Right cardiac atrium (tissue), 5 donors: ENCODE measurements around the gene UBE2D1. TPM values are rescaled to one million over a fixed set of nuclear protein-coding genes. Genes with fewer than 3 reads are reported as not detected.
A peak's percentile ranks its signal among the peaks of the same experiment; 100 is the strongest.

ENCODE experiments used
- ATAC-seq, 2 donors: fragments of 200-7000 bp; cut with Tn5 transposase; one replicate each; pipeline versions ENCODE4 v1.8.0 to v1.9.1; 2020; ENCODE audit warnings: moderate library complexity in 2 of 2, mild to moderate bottlenecking in 1 of 2
- DNase-seq, 3 donors: peaks; one replicate each; pipeline ENCODE4 v3.0.0-alpha.2; 2020
- H3K27ac ChIP-seq: one replicate; pipeline ENCODE4 v1.5.1; 2013; ENCODE audit warnings: mild to moderate bottlenecking, low read length, control low read depth, moderate library complexity
- H3K27me3 ChIP-seq: one replicate; pipeline ENCODE4 v1.6.1; 2013; ENCODE audit not compliant: control insufficient read depth, insufficient read depth
- H3K4me1 ChIP-seq: one replicate; pipeline ENCODE4 v1.6.1; 2013; ENCODE audit warnings: low read length; ENCODE audit not compliant: control insufficient read depth, insufficient read depth
- H3K4me3 ChIP-seq: one replicate; pipeline ENCODE4 v1.5.1; 2013; ENCODE audit warnings: low read length, control low read depth
- H3K9me3 ChIP-seq: one replicate; pipeline ENCODE4 v1.6.1; 2013; ENCODE audit warnings: low read length; ENCODE audit not compliant: control insufficient read depth
- WGBS: extraction: QIAGEN DNeasy Blood & Tissue Kit; methylation state at CpG from one replicate; pipeline ENCODE4 v1.1.7; 2013; 5-methylcytosine and 5-hydroxymethylcytosine counted together
- intact Hi-C, 4 donors: fragments of 100-400 bp; cut with DNase I; formaldehyde crosslinking; loops; one replicate each; pipeline versions ENCODE4 v1.11.0 to v1.14.0; 2022 to 2023
- polyA plus RNA-seq: library from polyadenylated mRNA; stranded (reverse); fragments of 200-250 nt; gene quantifications from one replicate; pipeline ENCODE4 v1.2.3, GENCODE V29; 2013
- total RNA-seq, 4 donors: library from RNA; stranded (reverse); fragmentation: NEBNext Ultra II Directional; extraction: Animal tissue kit (Norgen Biotek cat#: 25700); gene quantifications; one replicate each; pipeline ENCODE4 v1.2.1, GENCODE V29; 2021
- donor health status: healthy with polysubstance abuse.
- donor health status: DM: no; HTN: yes; CAD: no.
- donor health status: DM: no; HTN: no; CAD: no.
- donor health status: DM: no; HTN: yes; CAD: no; lungs with severe emphysema.
- donor health status: DM: yes; HTN: yes; CAD: no.

UBE2D1 gene
- total and polyA plus RNA-seq, 5 donors = 28.0 to 40.3 (median 35.4) TPM

GRCh38 chr10:58316874-58317273 lies 17.9 kb upstream of the UBE2D1 start:
- DNase-seq (no peak), ATAC-seq (no peak)
- no peaks in the 10 kb centered on the region for H3K27me3 ChIP-seq
- H3K27ac ChIP-seq = no peak overlapping the region
- no peaks in the 10 kb centered on the region for H3K9me3 ChIP-seq
- intact Hi-C loops = no loop called here
- H3K4me1 ChIP-seq = no peaks in the 10 kb centered on the region
- no peak overlapping the region for H3K4me3 ChIP-seq

GRCh38 chr10:58318346-58318745 lies 16.5 kb upstream of the UBE2D1 start:
- no peak for ATAC-seq
- 48% methylated on average over 2 of the region's 2 CpGs for WGBS

GRCh38 chr10:58319599-58319998 lies 15.2 kb upstream of the UBE2D1 start:
- WGBS = 91% methylated on average over 1 of the region's 1 CpG
- Histone ChIP-seq H3K27ac (no peak overlapping the region), H3K4me3 (no peak overlapping the region), H3K4me1 (no peaks in the 10 kb centered on the region), H3K9me3 (no peaks in the 10 kb centered on the region), H3K27me3 (no peaks in the 10 kb centered on the region)
- ATAC-seq (no peak), DNase-seq (no peak)
- intact Hi-C loops = no loop called here

More at GRCh38 chr10:58318346-58318745, 16.5 kb upstream of the UBE2D1 start:
- DNase-seq = no peak
- H3K27ac ChIP-seq = no peak overlapping the region
- H3K27me3 ChIP-seq = no peaks in the 10 kb centered on the region
- H3K4me1 ChIP-seq = no peaks in the 10 kb centered on the region
- H3K9me3 ChIP-seq = no peaks in the 10 kb centered on the region
- intact Hi-C loops = no loop called here
- H3K4me3 ChIP-seq = no peak overlapping the region

- WGBS = 93% methylated on average over 4 of the region's 4 CpGs
- no peaks in the 10 kb centered on the region for H3K4me1 ChIP-seq
- ATAC-seq = no peak
- DNase-seq = no peak
- H3K4me3 ChIP-seq = no peak overlapping the region
- H3K9me3 ChIP-seq = no peaks in the 10 kb centered on the region
- H3K27ac ChIP-seq = no peak overlapping the region
- H3K27me3 ChIP-seq = no peaks in the 10 kb centered on the region
- intact Hi-C loops = no loop called here
These were observed 14.3 kb upstream of the UBE2D1 start for GRCh38 chr10:58320351-58321049.

GRCh38 chr10:58322072-58322834 lies 12.6 kb upstream of the UBE2D1 start:
- peak; percentile 7 to 34 for ATAC-seq
- no peaks in the 10 kb centered on the region for H3K27me3 ChIP-seq
- DNase-seq = no peak
- no peak overlapping the region for H3K4me3 ChIP-seq
- no peaks in the 10 kb centered on the region for H3K4me1 ChIP-seq
- intact Hi-C loops = no loop called here
- WGBS = 63% methylated on average over 3 of the region's 3 CpGs
- H3K9me3 ChIP-seq = no peaks in the 10 kb centered on the region
- no peak overlapping the region for H3K27ac ChIP-seq

GRCh38 chr10:58322835-58323209 lies 12.0 kb upstream of the UBE2D1 start:
- ATAC-seq (no peak), DNase-seq (no peak)
- no peak overlapping the region for H3K4me3 ChIP-seq
- H3K9me3 ChIP-seq = no peaks in the 10 kb centered on the region
- intact Hi-C loops = no loop called here
- 36% methylated on average over 1 of the region's 1 CpG for WGBS
- no peaks in the 10 kb centered on the region for H3K27me3 ChIP-seq
- no peaks in the 10 kb centered on the region for H3K4me1 ChIP-seq
- H3K27ac ChIP-seq = no peak overlapping the region

- H3K27ac ChIP-seq = peak overlapping the region; percentile 2
- DNase-seq (peak; percentile 63 to 88 (median 81)), ATAC-seq (peak; percentile 95 to 96)
- intact Hi-C loops = no loop called here
- H3K4me3 ChIP-seq = peak overlapping the region; percentile 25
- WGBS = 17% methylated on average over 25 of the region's 25 CpGs
- H3K27me3 ChIP-seq = no peaks in the 10 kb centered on the region
- no peaks in the 10 kb centered on the region for H3K4me1 ChIP-seq
- no peaks in the 10 kb centered on the region for H3K9me3 ChIP-seq
These were observed 7.8 kb upstream of the UBE2D1 start for GRCh38 chr10:58326967-58327381.

- Histone ChIP-seq H3K27ac (no peak overlapping the region), H3K9me3 (no peaks in the 10 kb centered on the region), H3K27me3 (no peaks in the 10 kb centered on the region), H3K4me3 (no peak overlapping the region), H3K4me1 (no peaks in the 10 kb centered on the region)
- no peak for ATAC-seq
- WGBS = 95% methylated on average over 1 of the region's 1 CpG
- no peak for DNase-seq
- intact Hi-C loops = no loop called here
These were observed 6.6 kb upstream of the UBE2D1 start for GRCh38 chr10:58328233-58328632.

GRCh38 chr10:58330431-58330830 lies 4.4 kb upstream of the UBE2D1 start:
- no peak overlapping the region for H3K4me3 ChIP-seq
- H3K4me1 ChIP-seq = no peaks in the 10 kb centered on the region
- no peaks in the 10 kb centered on the region for H3K9me3 ChIP-seq
- no peak overlapping the region for H3K27ac ChIP-seq
- 73% methylated on average over 1 of the region's 1 CpG for WGBS
- DNase-seq (no peak), ATAC-seq (no peak)
- intact Hi-C loops = no loop called here
- no peaks in the 10 kb centered on the region for H3K27me3 ChIP-seq

GRCh38 chr10:58331646-58332045 lies 3.2 kb upstream of the UBE2D1 start:
- WGBS = 81% methylated on average over 2 of the region's 2 CpGs
- DNase-seq (no peak), ATAC-seq (no peak)
- Histone ChIP-seq H3K4me3 (no peak overlapping the region), H3K27me3 (no peaks in the 10 kb centered on the region), H3K9me3 (no peaks in the 10 kb centered on the region), H3K4me1 (no peaks in the 10 kb centered on the region), H3K27ac (no peak overlapping the region)
- intact Hi-C loops = no loop called here

GRCh38 chr10:58335306-58336005 lies 650 bp downstream of the UBE2D1 start:
- intact Hi-C loops = loop anchor here in 2 of 4 donors (2.0 to 5.0 kb wide), 2 partner anchors 49 to 52 kb away; partner anchors contain the start of gene TFAM (in 2 of the 2)
- peak; percentile 72 to 75 for ATAC-seq
- H3K9me3 ChIP-seq = no peaks in the 10 kb centered on the region
- WGBS = 2% methylated on average over 37 of the region's 37 CpGs
- H3K4me3 ChIP-seq = peak overlapping the region; percentile 85
- no peaks in the 10 kb centered on the region for H3K27me3 ChIP-seq
- peak overlapping the region; percentile 93 for H3K27ac ChIP-seq
- H3K4me1 ChIP-seq = no peaks in the 10 kb centered on the region
- DNase-seq = peak; percentile 32 to 67 (median 64)
